Midbrain (tissue), 1 donor: ENCODE results near the gene ANAPC4.

ENCODE experiments used
- DNase-seq: peaks from one replicate; lab custom pipeline; 2025; lab: John Stamatoyannopoulos, UW

Gene ANAPC4

GRCh38 chr4:25378437-25378743 is 1.3 kb downstream of the ANAPC4 start:
- DNase-seq = no peak

GRCh38 chr4:25379591-25379990 is 2.5 kb downstream of the ANAPC4 start:
- no peak for DNase-seq

GRCh38 chr4:25383647-25384046 is 6.6 kb downstream of the ANAPC4 start:
- DNase-seq = no peak

- DNase-seq = no peak
These were observed 9.9 kb downstream of the ANAPC4 start for GRCh38 chr4:25386926-25387325.

GRCh38 chr4:25397305-25397704 is 20.2 kb downstream of the ANAPC4 start:
- DNase-seq = no peak

GRCh38 chr4:25399510-25399909 is 22.4 kb downstream of the ANAPC4 start:
- no peak for DNase-seq

GRCh38 chr4:25401066-25401465 is 24.0 kb downstream of the ANAPC4 start:
- DNase-seq = no peak

GRCh38 chr4:25402521-25402920 is 25.5 kb downstream of the ANAPC4 start:
- DNase-seq = no peak

- DNase-seq = no peak
These were observed 26.6 kb downstream of the ANAPC4 start for GRCh38 chr4:25403699-25404098.

- no peak for DNase-seq
These were observed 28.4 kb downstream of the ANAPC4 start for GRCh38 chr4:25405453-25405852.

- DNase-seq = no peak
These were observed 29.1 kb downstream of the ANAPC4 start for GRCh38 chr4:25406081-25406692.

- no peak for DNase-seq
These were observed 33.9 kb downstream of the ANAPC4 start for GRCh38 chr4:25410820-25411529.

- DNase-seq = no peak
These were observed 36.2 kb downstream of the ANAPC4 start for GRCh38 chr4:25413261-25413660.

- no peak for DNase-seq
These were observed 40.0 kb downstream of the ANAPC4 start for GRCh38 chr4:25417014-25417413.

- no peak for DNase-seq
These were observed 43.9 kb downstream of the ANAPC4 start for GRCh38 chr4:25420931-25421330.

GRCh38 chr4:25421816-25422525 is 44.9 kb downstream of the ANAPC4 start:
- no peak for DNase-seq

- DNase-seq = no peak
These were observed 46.5 kb downstream of the ANAPC4 start for GRCh38 chr4:25423548-25423947.

GRCh38 chr4:25424539-25425228 is 47.6 kb downstream of the ANAPC4 start:
- no peak for DNase-seq

GRCh38 chr4:25425361-25425760 is 48.3 kb downstream of the ANAPC4 start:
- DNase-seq = no peak

- no peak for DNase-seq
These were observed 50.8 kb downstream of the ANAPC4 start for GRCh38 chr4:25427871-25428270.

GRCh38 chr4:25430630-25431029 is 53.6 kb downstream of the ANAPC4 start:
- DNase-seq = no peak

- no peak for DNase-seq
These were observed 57.1 kb downstream of the ANAPC4 start for GRCh38 chr4:25433966-25434827.
